HG03460 (cell line): Measurements from ENCODE around the gene ANAPC16.
"Not testable (repeated sequence)": the region's sequence is repeated elsewhere in the genome, so short reads cannot be mapped to it uniquely, and the experiment has no call there.

Experiments used
- ATAC-seq: cut with Tn5 transposase; IDR thresholded peaks from one replicate; pipeline ENCODE4 v1.9.1; 2021; ENCODE audit not compliant: unreplicated experiment

ANAPC16 gene

GRCh38 chr10:72261784-72262404, 46.1 kb downstream of the ANAPC16 start:
- peak; percentile 7 for ATAC-seq

- no peak for ATAC-seq
These were observed 47.9 kb downstream of the ANAPC16 start for GRCh38 chr10:72263613-72264241.

GRCh38 chr10:72264536-72264935, 48.7 kb downstream of the ANAPC16 start:
- ATAC-seq, result no peak

- no peak for ATAC-seq
These were observed 49.7 kb downstream of the ANAPC16 start for GRCh38 chr10:72265508-72265907.

DNA sequence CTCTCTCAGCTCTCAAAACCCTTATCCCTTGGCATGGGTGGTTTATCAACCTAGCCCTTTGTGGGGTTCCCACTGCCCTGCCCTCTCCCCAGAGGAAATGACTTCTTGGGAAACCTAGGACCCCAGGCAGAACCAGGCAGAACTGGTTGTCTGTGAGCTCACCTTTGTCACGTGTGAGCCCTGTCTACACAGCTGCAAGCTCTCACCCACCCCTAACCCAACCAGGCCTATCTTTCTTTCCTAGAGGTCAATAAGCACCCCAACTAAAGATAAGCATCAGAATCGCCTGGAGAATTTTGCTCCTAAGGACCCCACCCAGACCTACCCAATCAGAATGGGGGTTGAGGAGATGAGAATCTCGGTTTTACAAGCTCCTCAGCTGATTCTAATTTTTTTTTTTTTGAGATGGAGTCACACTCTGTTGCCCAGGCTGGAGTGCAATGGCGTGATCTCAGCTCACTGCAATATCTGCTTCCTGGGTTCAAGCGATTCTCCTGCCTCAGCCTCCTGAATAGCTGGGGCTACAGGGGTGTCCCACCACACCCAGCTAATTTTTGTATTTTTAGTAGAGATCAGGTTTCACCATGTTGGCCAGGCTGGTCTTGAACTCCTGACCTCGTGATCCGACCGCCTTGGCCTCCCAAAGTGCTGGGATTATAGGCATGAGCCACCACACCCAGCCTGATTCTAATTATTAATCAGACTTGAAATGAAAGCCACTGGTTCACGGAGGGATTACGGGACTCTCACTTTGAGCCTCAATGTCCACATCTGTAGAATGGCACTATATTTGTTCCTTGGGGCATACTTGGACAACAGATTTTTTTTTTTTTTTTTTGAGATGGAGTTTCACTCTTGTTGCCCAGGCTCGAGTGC, 50.4 kb downstream of the ANAPC16 start:
- no peak for ATAC-seq

- no peak for ATAC-seq
These were observed 51.6 kb downstream of the ANAPC16 start for GRCh38 chr10:72267381-72267780.

- no peak for ATAC-seq
These were observed 52.1 kb downstream of the ANAPC16 start for GRCh38 chr10:72267819-72268399.

- ATAC-seq, result not testable (repeated sequence)
These were observed 52.8 kb downstream of the ANAPC16 start for GRCh38 chr10:72268475-72269200.

GRCh38 chr10:72270607-72271281, 54.9 kb downstream of the ANAPC16 start:
- ATAC-seq, result no peak

DNA sequence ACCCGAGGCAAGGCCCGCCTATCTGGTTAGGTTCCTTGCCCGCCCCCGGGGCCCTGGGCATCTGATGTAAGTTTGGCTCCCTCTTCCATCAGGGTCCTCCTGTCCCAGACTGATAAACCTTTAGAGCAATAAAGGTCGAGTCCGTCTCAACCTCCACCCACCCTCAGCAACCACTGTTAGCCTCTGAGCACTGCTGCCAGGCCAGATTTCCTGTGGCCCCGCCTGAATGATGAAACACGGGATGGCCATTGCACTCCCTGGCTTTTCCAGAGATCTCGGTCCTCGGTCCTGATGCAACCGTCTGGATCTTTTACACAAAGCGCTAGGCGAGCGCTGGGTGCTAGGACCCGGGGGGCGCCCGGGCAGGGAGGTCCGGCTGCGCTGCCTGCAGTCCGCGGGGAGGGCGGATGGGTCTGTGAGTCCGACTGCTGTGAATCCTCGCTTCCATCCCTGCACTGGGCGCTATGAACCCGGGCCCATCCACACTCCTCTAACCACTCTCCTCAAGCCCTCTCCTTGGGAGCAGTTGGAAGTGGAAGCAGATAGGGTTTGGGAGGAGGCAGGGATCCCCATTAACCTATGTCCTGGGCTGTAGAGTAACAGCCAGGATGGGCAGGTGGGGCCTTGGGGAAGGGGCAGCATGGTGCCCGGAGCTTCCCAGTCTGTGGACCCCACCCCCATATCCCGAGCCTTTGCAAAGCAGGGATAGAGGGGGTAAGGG, 57.0 kb downstream of the ANAPC16 start:
- ATAC-seq, result peak; percentile 25

DNA sequence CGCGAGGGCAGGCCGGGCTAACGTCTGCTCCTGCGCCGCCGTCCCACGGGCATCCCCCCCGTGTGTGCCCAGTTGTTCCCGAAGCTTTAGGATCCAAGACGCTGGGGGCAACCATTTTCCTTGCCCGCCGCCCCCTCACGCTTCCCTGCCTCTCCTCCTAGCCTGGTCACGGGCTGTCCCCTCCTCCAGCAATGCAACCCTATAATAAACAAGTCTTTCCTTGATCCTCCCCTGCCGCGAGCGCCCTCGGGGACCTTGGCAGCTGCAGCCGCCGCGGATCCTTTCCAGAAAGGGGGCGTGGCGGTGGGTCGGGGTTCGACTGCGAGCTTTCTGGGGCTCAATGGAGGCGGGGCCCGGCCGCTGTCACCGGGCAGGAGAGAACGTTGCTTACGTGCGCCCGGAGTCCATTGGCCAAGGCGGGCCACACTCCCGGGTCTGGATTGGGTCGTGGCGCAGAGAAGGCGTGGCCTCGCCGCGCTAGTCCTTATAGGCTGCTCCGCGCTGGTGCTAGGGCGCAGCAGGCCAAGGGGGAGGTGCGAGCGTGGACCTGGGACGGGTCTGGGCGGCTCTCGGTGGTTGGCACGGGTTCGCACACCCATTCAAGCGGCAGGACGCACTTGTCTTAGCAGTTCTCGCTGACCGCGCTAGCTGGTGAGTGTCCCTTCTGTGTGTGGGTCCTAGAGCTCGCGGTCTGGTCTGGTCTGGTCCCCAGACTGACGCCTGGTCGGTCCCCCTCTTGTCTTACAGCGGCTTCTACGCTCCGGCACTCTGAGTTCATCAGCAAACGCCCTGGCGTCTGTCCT, 57.8 kb downstream of the ANAPC16 start, which contains the start of gene DDIT4:
Gene DDIT4, plus strand, starts transcription at position 515 of the 803 bp plus-strand sequence. CDS start 293 bp downstream, outside the sequence.
- peak; percentile 69 for ATAC-seq

DNA sequence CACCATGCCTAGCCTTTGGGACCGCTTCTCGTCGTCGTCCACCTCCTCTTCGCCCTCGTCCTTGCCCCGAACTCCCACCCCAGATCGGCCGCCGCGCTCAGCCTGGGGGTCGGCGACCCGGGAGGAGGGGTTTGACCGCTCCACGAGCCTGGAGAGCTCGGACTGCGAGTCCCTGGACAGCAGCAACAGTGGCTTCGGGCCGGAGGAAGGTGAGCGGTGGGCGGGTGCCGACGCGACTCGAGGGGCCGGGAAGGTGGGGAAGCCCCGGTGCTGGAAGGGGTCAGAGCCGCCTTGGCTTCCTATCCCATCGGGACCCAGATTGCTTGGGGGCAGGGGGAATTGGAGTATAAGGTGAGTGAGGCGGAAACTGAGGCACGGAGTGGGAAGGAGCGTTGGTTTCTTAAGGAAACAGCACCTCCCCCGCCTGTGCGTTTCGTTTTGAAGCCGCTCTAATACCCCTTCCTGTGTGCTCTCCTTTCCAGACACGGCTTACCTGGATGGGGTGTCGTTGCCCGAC, 58.5 kb downstream of the ANAPC16 start:
- ATAC-seq, result no peak

DNA sequence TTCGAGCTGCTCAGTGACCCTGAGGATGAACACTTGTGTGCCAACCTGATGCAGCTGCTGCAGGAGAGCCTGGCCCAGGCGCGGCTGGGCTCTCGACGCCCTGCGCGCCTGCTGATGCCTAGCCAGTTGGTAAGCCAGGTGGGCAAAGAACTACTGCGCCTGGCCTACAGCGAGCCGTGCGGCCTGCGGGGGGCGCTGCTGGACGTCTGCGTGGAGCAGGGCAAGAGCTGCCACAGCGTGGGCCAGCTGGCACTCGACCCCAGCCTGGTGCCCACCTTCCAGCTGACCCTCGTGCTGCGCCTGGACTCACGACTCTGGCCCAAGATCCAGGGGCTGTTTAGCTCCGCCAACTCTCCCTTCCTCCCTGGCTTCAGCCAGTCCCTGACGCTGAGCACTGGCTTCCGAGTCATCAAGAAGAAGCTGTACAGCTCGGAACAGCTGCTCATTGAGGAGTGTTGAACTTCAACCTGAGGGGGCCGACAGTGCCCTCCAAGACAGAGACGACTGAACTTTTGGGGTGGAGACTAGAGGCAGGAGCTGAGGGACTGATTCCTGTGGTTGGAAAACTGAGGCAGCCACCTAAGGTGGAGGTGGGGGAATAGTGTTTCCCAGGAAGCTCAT, 59.0 kb downstream of the ANAPC16 start:
- no peak for ATAC-seq

GRCh38 chr10:72275351-72276012, 59.7 kb downstream of the ANAPC16 start:
- ATAC-seq, result no peak

GRCh38 chr10:72276013-72276387, 60.2 kb downstream of the ANAPC16 start:
- no peak for ATAC-seq

GRCh38 chr10:72276421-72277339, 60.9 kb downstream of the ANAPC16 start:
- no peak for ATAC-seq
